SK-N-SH (cell line): Measurements from ENCODE around the gene ZNF22. TPM values are rescaled to one million over a fixed set of nuclear protein-coding genes. Genes with fewer than 3 reads are reported as not detected.

Source experiments
- CTCF ChIA-PET: fragments of 300-600, 350-600 bp; formaldehyde crosslinking; extraction: SDS; loops from one replicate; lab custom pipeline; 2021; lab: Yijun Ruan, JAX
- POLR2A ChIA-PET: fragments of 350-600 bp; sonication (Branson Sonifier 250); formaldehyde crosslinking; extraction: SDS; loops from one replicate; lab custom pipeline; 2020; ENCODE audit warnings: antibody characterized with exemption, inconsistent platforms; lab: Yijun Ruan, JAX
- DNase-seq: peaks from one replicate; pipeline ENCODE4 v3.0.0; 2012
- H2AFZ ChIP-seq: fragments of 200-600 bp; sonication (generic); 2 replicates; pipeline ENCODE4 v1.8.1; 2016; ENCODE audit warnings: antibody characterized with exemption, mild to moderate bottlenecking, low read depth
- H3F3A ChIP-seq: fragments of 200-600 bp; sonication (generic); replicated peaks from 2 replicates; pipeline ENCODE3; 2016; ENCODE audit warnings: antibody characterized with exemption, mild to moderate bottlenecking; ENCODE audit not compliant: insufficient read depth
- H3K27ac ChIP-seq, 2 experiments: fragments of 200-500 bp in 1 of 2; fragments of 200-600 bp in 1 of 2; sonication (Bioruptor generic) in 1 of 2; sonication (generic), shearing (Covaris generic) in 1 of 2; 2 replicates each; pipeline versions ENCODE4 v1.5.1 to v1.6.1; 2014 to 2016; ENCODE audit warnings: low read depth in 2 of 2, inconsistent platforms in 1 of 2, low read length in 1 of 2, mild to moderate bottlenecking in 1 of 2, mixed read lengths in 1 of 2
- H3K27me3 ChIP-seq: fragments of 200-600 bp; sonication (generic), shearing (Covaris generic); 2 replicates; pipeline ENCODE4 v1.6.1; 2016; ENCODE audit warnings: mixed run types; ENCODE audit not compliant: insufficient read depth
- H3K36me3 ChIP-seq, 2 experiments: fragments of 200-500 bp in 1 of 2; fragments of 200-600 bp in 1 of 2; sonication (Bioruptor generic) in 1 of 2; sonication (generic) in 1 of 2; replicated peaks in 1 of 2; 2 replicates each; pipeline versions ENCODE3 to v1.5.1; 2014 to 2016; ENCODE audit warnings: low read length in 1 of 2, mild to moderate bottlenecking in 1 of 2; ENCODE audit not compliant: insufficient read depth in 2 of 2, control insufficient read depth in 1 of 2
- H3K4me1 ChIP-seq, 2 experiments: fragments of 200-500 bp in 1 of 2; fragments of 200-600 bp in 1 of 2; sonication (Bioruptor generic) in 1 of 2; sonication (generic), shearing (Covaris generic) in 1 of 2; 2 replicates each; pipeline versions ENCODE4 v1.5.1 to v1.6.1; 2014 to 2016; ENCODE audit warnings: low read depth in 1 of 2, low read length in 1 of 2, mixed run types in 1 of 2; ENCODE audit not compliant: insufficient read depth in 2 of 2, control insufficient read depth in 1 of 2
- H3K4me2 ChIP-seq: fragments of 200-600 bp; sonication (generic), shearing (Covaris generic); 2 replicates; pipeline ENCODE4 v1.6.1; 2017; ENCODE audit warnings: mixed run types
- H3K4me3 ChIP-seq, 2 experiments: fragments of 200-500 bp in 1 of 2; fragments of 200-600 bp in 1 of 2; sonication (Bioruptor generic) in 1 of 2; sonication (generic), shearing (Covaris generic) in 1 of 2; 2 replicates each; pipeline versions ENCODE4 v1.5.1 to v1.8.1; 2014 to 2016; ENCODE audit warnings: low read depth in 2 of 2, inconsistent platforms in 1 of 2, low read length in 1 of 2, mild to moderate bottlenecking in 1 of 2, mixed read lengths in 1 of 2, moderate library complexity in 1 of 2
- H3K79me2 ChIP-seq: fragments of 200-600 bp; sonication (generic); 2 replicates; pipeline ENCODE4 v1.8.1; 2017; ENCODE audit warnings: mild to moderate bottlenecking; ENCODE audit not compliant: insufficient read depth
- H3K9ac ChIP-seq: fragments of 200-600 bp; sonication (generic); 2 replicates; pipeline ENCODE4 v1.6.1; 2017; ENCODE audit warnings: mixed run types
- H3K9me2 ChIP-seq: fragments of 200-600 bp; sonication (generic); 2 replicates; pipeline ENCODE4 v1.6.1; 2017; ENCODE audit warnings: mixed run types
- H3K9me3 ChIP-seq: fragments of 200-600 bp; sonication (generic); 2 replicates; pipeline ENCODE4 v1.6.1; 2017; ENCODE audit warnings: mixed run types, mild to moderate bottlenecking, moderate library complexity
- H4K20me1 ChIP-seq: fragments of 200-600 bp; sonication (generic); 2 replicates; pipeline ENCODE4 v1.6.1; 2017; ENCODE audit warnings: mild to moderate bottlenecking, mixed run types; ENCODE audit not compliant: insufficient read depth
- CHD2 ChIP-seq: fragments of 150-350 bp; IDR thresholded peaks from 2 replicates; pipeline ENCODE4 v1.6.1; 2018; ENCODE audit warnings: low read length; ENCODE audit not compliant: partially characterized antibody
- EP300 ChIP-seq, 2 experiments: IDR thresholded peaks; 2 replicates each; pipeline versions ENCODE4 v1.4.0 to v1.6.1; 2012; ENCODE audit warnings: borderline replicate concordance in 1 of 2, low read depth in 1 of 2, low read length in 1 of 2
- FOSL2 ChIP-seq: IDR thresholded peaks from 2 replicates; pipeline ENCODE4 v1.4.0; 2012; ENCODE audit warnings: low read depth, mild to moderate bottlenecking, moderate library complexity, borderline replicate concordance
- FOXJ3 ChIP-seq: sonication (generic); formaldehyde crosslinking; IDR thresholded peaks from 2 replicates; pipeline ENCODE4 v1.5.1; 2020; ENCODE audit warnings: mild to moderate bottlenecking, missing genetic modification reagents
- GATA2 ChIP-seq: sonication (generic); formaldehyde crosslinking; IDR thresholded peaks from 2 replicates; pipeline ENCODE4 v1.5.0; 2020; ENCODE audit warnings: mild to moderate bottlenecking, missing genetic modification reagents
- JUND ChIP-seq: IDR thresholded peaks from 2 replicates; pipeline ENCODE4 v1.4.0; 2012
- MEF2A ChIP-seq: IDR thresholded peaks from 2 replicates; pipeline ENCODE4 v1.4.0; 2012; ENCODE audit warnings: low read depth, borderline replicate concordance
- MXI1 ChIP-seq: IDR thresholded peaks from 2 replicates; pipeline ENCODE4 v1.6.1; 2012; ENCODE audit warnings: mild to moderate bottlenecking, low read depth, low read length, improper control_type of control experiment
- NRF1 ChIP-seq: IDR thresholded peaks from 2 replicates; pipeline ENCODE4 v1.6.1; 2012; ENCODE audit warnings: low read depth, mild to moderate bottlenecking, low read length
- POLR2AphosphoS5 ChIP-seq: IDR thresholded peaks from 2 replicates; pipeline ENCODE4 v1.6.1; 2012; ENCODE audit warnings: low read depth, low read length
- SMC3 ChIP-seq: IDR thresholded peaks from 2 replicates; pipeline ENCODE4 v1.6.1; 2012; ENCODE audit warnings: low read depth, low read length, improper control_type of control experiment
- TAF1 ChIP-seq: IDR thresholded peaks from 2 replicates; pipeline ENCODE4 v1.6.1; 2012; ENCODE audit warnings: low read depth, mild to moderate bottlenecking, low read length, moderate library complexity, borderline replicate concordance
- WGBS: methylation state at CpG from one replicate; pipeline ENCODE4 v1.1.6; 2017; ENCODE audit warnings: low lambda C conversion rate; 5-methylcytosine and 5-hydroxymethylcytosine counted together
- polyA plus RNA-seq, 3 experiments: library from polyadenylated mRNA; depleted of rRNA; stranded (reverse); fragments of >200 nt; gene quantifications; 2 replicates each; pipeline ENCODE4 v1.2.3, GENCODE V29; 2012

The ZNF22 gene
- polyA plus RNA-seq, 1 of the 3 experiments (the other 2 are of a cell fraction) = 10.2 TPM

DNA sequence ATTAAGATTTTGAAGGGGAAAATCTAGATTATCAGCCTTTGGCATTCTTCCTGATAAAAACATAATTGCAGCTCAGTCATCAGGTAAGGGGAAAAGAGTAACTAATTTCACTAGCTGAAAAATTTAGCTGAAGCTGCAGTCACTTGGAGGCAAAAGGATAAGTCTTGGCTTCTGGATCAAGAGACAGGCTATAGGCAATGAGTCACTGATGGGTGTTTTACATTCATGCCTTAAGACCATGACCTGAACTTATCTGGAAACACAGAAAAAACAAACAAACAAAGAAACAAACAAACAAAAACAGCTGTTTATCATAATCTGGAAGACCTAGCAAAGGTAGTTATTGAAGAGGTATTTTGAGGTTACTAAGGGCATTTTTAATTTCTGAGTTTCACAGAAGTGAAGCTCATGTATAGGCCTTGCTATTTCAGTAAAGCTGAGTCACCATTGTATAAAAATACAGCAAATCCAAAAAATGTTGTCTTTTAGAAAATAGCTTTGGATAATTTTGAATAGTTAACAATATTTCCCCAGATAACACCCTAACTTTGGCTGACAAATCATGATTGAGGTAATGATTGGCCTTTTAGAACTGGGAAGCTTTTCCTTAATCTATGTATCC lies 40.3 kb downstream of the ZNF22 start:
- DNase-seq = no peak
- Histone ChIP-seq H3K9me2 (no peaks in the 10 kb centered on the region), H3K4me1 (no peaks in the 10 kb centered on the region)
- CTCF ChIA-PET = no interaction called here
- POLR2A ChIA-PET = no interaction called here
- no peak for TF ChIP-seq MEF2A
- TF ChIP-seq JUND = no peak
- TF ChIP-seq NRF1 = no peak
- TF ChIP-seq SMC3 = no peak
- no peak for TF ChIP-seq FOSL2
- no peak for TF ChIP-seq TAF1
- TF ChIP-seq POLR2AphosphoS5 = no peak
- no peak for TF ChIP-seq EP300 (IDR thresholded peaks at IDR 0.05; ENCODE audit: borderline replicate concordance in 1 of 2, low read depth in 1 of 2, low read length in 1 of 2)
- no peak for TF ChIP-seq CHD2
- no peak for TF ChIP-seq GATA2
- TF ChIP-seq, all 33 proteins: peak for 0
- H3K4me2 ChIP-seq = no peak overlapping the region
- H3K9ac ChIP-seq = no peak overlapping the region
- H2AFZ ChIP-seq = no peak overlapping the region
- H3K36me3 ChIP-seq = no peaks in the 10 kb centered on the region
- H3K79me2 ChIP-seq = no peaks in the 10 kb centered on the region
- H3F3A ChIP-seq = no peaks in the 10 kb centered on the region
- no peaks in the 10 kb centered on the region; the same call in 1 of the 2 replicates for H3K9me3 ChIP-seq
- no peaks in the 10 kb centered on the region for H4K20me1 ChIP-seq
- no peak overlapping the region for H3K27ac ChIP-seq
- H3K27me3 ChIP-seq = no peaks in the 10 kb centered on the region
- no peak overlapping the region for H3K4me3 ChIP-seq

DNA sequence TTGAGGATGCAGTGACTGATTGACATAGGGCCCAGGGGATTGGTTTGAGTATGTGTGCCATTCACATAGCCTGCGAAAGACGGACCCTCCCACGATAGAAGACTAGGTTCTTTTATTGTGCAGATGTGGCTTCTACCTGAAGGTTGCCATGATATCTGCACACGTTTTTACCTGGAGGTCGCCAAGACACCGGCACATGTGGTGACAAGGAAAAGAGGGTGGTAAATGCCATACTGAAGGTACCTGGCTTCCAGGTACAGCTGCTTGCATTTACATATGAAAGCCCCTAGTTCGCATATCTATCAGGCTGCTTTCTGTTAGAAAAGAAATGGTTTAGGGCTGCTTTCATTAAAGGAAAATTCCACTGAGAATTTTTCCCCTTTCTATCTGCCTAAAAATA lies 43.6 kb downstream of the ZNF22 start:
- H3K27ac ChIP-seq = no peak overlapping the region
- DNase-seq = no peak
- no peak overlapping the region for H3K9ac ChIP-seq
- H2AFZ ChIP-seq = no peak overlapping the region
- no peaks in the 10 kb centered on the region for H3K27me3 ChIP-seq
- ChIA-PET CTCF (no interaction called here), POLR2A (no interaction called here)
- WGBS = 15% methylated on average over 7 of the region's 7 CpGs
- no peaks in the 10 kb centered on the region for H3K79me2 ChIP-seq
- no peaks in the 10 kb centered on the region for H3K9me2 ChIP-seq
- H3F3A ChIP-seq = no peaks in the 10 kb centered on the region
- no peaks in the 10 kb centered on the region for H4K20me1 ChIP-seq
- H3K36me3 ChIP-seq = no peaks in the 10 kb centered on the region
- no peak overlapping the region for H3K4me2 ChIP-seq
- no peaks in the 10 kb centered on the region for H3K4me1 ChIP-seq
- no peaks in the 10 kb centered on the region; the same call in 1 of the 2 replicates for H3K9me3 ChIP-seq
- no peak overlapping the region for H3K4me3 ChIP-seq
- TF ChIP-seq FOSL2 = no peak
- TF ChIP-seq GATA2 = no peak
- TF ChIP-seq, all 33 proteins: peak for 0

DNA sequence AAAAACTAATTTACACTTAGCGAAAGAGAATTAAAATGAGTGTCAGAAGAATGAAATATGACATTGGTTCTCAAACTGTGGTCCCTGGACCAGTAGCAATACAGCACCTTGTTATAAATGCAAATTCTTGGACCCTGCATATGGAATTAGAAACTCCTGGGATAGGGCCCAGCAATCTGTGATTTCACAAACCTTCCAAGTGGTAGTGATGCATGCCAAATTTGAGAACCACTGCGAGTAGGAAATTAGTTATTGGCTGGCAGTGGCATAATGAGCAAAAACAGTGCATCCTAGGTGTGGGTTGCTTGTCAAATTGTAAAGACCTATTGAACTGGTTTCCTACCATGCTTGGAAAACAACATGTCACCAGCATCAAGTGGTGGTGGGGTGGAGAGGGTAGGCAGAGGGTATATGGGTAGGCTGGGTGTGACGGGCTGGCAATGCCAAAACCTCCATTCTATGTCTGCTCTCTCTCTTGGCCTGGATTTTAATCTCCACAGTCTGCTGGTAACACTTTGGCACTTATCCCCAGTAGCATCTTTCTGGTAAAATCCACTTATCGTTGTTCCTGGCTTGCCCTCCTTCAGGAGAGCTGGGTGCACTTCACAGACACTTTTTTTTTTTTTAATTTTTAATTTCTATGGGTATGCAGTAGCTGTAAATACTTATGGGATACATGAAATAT lies 50.0 kb downstream of the ZNF22 start:
- Histone ChIP-seq H3K4me3 (no peak overlapping the region), H3K4me2 (no peak overlapping the region), H3K9me2 (no peaks in the 10 kb centered on the region; the same call in 1 of the 2 replicates), H3K36me3 (no peaks in the 10 kb centered on the region), H3K27me3 (peaks cover 3% of the 10 kb centered on the region; the same call in 1 of the 2 replicates), H4K20me1 (no peaks in the 10 kb centered on the region), H3K9me3 (no peaks in the 10 kb centered on the region), H3K79me2 (no peaks in the 10 kb centered on the region), H2AFZ (no peak overlapping the region), H3K9ac (no peak overlapping the region), H3K4me1 (no peaks in the 10 kb centered on the region), H3F3A (no peaks in the 10 kb centered on the region), H3K27ac (no peak overlapping the region)
- DNase-seq = no peak
- CTCF ChIA-PET = interaction anchor here (0.9 kb wide), 1 partner anchor 43 kb away, joined by 3 read pairs; no protein-coding TSS in a partner anchor
- TF ChIP-seq MXI1 (no peak), NRF1 (no peak), FOXJ3 (CRISPR knock-in tag) (no peak)
- 2% methylated on average over 4 of the region's 4 CpGs for WGBS
- POLR2A ChIA-PET = no interaction called here
